Measurements from ENCODE around the gene RNPS1.

Gene RNPS1

GRCh38 chr16:2267913-2268666, at the start of gene RNPS1:
Gene RNPS1, minus strand, starts transcription at chr16:2268126. Its CDS starts 3,483 bp downstream, at chr16:2264643.
- peak; percentile 95 for DNase-seq

DNA sequence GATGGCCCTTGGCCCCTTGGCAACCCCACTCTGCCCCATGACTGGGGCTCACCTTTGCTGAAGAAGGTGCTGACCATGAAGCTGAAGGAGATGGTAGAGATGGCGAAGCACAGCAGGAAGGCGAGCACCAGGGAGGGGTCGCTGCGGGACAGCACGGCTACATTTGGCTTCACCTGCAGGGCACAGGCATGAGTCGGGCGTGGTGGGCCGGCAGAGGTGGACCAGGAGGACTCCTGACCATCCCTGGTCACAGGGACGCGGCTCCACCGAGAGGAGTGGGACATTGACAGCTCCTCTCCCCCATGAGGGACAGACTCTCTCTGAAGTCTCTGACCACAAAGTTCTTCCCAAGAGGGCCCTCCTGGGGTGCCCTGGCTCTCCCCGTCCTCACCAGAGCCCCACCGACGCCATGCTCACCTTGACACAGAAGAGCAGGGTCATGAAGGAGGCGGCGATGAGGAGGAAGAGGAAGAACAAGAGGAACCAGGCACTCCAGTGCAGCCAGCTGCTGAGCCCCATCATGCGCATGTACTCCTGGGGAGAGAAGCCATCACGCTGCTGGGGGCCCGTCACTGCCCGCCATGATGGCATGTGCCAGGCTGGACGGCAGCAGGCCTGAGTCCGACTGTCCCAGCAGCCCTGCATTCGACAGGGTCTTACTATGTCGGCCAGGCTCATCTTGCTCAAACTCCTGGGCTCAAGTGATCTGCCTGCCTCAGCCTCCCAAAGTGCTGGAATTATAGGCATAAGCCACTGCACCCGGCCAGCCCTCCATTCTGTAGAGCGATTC, 49.5 kb upstream of the RNPS1 start:
- no peak for DNase-seq

GRCh38 chr16:2308089-2308962, 40.4 kb upstream of the RNPS1 start:
- no peak for DNase-seq

GRCh38 chr16:2299915-2300192, 31.9 kb upstream of the RNPS1 start:
- no peak for DNase-seq

GRCh38 chr16:2299121-2299914, 31.4 kb upstream of the RNPS1 start:
- no peak for DNase-seq

DNA sequence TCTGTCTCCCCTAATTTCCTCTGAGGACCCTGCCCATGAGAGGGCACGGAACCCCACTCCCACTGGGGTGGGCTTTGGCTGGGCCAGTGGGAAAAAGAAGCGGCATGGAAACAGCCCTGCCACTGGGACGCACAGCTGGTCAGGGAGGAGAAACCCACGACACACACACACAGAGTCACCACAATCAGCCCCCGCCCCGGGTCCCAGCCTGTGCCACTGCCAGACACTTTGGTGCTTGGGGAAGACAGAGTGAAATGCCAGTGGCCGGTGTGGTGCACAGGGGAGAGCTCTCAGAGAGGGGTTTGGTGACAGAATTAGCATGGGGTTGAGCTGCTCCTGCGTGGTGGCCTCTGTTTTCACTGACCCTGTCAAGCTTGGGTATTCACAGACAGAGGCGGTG, 30.7 kb upstream of the RNPS1 start:
- DNase-seq: no peak

- DNase-seq: no peak
Measured at GRCh38 chr16:2297506-2297860, 29.6 kb upstream of the RNPS1 start.

DNA sequence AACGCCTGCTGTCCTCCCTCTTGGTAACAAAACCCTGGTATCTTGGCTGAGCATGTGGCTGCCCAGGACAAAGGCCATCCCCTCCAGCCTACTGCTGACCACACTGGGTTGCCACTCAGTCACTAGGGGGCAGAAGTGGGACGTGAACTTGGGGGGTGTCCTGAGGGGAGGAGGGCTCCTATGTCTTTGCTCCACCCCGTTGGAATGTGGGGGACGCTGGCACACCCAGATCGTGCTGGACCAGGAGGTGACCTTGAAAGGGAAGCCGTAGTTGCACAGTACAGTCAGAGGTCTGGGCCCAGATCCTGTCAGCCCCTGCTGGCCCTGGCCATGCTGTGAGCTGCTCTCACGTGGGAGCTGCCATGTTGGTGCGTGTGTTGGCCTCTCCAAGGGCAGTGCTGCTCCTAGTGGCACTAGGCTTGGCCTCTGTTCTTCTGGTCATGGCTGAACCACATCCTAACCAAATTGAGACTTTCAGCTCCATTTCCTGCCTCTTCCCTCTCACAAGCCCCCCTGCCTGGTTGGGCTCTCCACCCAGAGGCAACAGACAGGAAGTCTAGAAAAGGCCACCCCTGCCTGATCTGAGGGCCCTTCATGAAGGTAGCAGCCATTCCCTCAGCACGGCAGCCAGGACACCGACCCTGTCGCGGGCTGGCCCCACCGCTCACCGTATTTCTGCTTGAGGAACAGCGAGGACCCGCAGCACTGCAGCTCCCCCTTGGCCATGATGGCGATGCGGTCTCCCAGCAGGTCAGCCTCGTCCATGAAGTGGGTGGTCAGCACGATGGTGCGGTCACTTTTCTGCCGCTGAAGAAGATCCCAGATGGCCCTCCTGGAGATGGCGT, 29.0 kb upstream of the RNPS1 start:
- DNase-seq: no peak

DNA sequence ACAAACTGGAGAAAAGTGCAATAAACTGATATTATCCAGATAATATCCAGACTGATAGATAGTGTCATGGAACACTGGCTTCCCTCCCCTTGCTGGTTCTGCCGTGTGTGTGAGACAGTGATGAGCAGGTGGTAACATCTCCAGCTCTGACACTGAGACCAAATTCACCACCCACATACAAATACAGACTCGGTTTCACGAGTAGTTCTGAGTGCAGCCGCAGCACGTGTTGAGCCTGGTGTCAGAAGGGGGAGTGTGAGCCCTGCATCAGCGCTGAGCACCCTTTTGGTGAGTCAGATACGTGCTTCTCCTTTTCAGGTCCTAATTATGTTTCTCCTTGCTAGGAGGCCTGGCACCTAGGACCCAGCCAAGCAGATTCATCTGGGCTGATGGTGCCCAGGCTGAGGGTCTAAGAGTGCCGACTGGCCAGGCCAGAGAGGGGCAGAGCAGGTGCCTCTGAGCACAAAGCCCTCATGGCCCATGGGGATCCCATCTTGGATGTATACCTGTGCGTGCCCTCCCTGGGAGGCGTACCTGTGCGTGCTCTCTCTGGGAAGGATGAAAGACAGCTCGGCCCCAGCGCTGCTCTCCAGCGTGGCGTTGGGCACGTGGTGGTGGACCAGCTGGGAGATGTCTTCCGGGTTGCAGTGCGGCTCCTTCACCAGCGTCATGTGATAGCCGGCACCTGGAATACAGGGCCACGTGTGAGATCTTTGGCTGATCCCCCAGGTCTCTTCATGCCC, 27.3 kb upstream of the RNPS1 start:
- DNase-seq: no peak

GRCh38 chr16:2292221-2292620, 24.3 kb upstream of the RNPS1 start:
- no peak for DNase-seq

DNA sequence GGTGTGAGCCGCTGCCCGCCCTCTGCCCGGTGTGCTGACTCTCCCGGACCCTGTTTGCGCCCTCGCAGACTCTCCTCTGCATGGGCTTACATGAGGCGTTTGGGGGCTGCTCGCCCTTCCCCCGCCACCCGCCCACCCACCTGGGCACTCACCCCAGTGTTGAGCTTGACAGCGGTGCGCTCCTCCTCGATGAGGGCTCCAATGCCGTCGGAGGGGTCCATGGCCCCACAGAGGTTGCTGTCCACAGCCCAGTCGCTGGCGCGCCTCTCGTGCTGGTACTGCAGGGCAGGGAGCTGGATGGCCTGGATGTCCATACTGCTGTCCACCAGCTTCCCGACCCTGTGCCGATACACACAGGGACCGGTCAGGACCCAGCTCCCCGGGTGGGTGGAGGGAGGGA, 21.4 kb upstream of the RNPS1 start:
- DNase-seq: no peak

DNA sequence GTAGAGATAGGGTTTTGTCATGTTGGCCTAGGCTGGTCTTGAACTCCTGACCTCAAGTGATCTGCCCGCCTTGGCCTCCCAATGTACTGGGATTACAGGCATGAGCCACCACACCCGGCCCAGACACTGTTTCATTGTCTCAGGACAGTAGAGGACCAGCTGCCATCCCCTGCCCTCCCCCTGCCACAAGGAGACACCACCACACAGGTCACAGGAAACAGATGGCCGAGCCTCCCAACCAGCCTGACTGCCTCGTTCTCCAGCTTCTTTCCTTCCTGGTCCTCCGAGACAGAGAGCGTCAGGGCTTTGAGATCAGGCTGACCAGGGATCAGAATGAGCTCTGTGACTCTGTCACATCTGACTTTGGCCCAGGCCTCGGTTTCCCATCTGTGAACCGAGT, 20.8 kb upstream of the RNPS1 start:
- no peak for DNase-seq

GRCh38 chr16:2287916-2288547, 20.1 kb upstream of the RNPS1 start:
- DNase-seq: no peak

DNA sequence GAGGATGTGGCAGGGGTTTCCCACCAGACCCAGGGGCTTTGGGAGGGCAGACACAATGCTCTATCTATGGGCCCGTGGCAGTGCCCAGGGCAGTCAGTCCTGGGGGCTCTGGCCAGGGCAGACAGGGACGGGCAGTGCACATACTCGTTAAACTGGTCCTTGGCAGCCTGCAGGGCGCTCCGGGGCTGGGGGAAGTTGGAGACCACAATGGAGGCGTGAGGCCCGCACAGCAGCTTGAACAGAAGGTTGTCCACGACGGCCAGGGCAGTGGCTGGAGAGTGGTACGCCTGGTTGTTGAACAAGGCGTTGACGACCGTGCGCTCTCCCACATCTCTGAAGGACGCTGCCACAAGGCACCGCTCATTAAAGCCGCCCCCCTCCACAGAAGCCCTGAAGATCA, 18.6 kb upstream of the RNPS1 start:
- no peak for DNase-seq

- no peak for DNase-seq
Measured at GRCh38 chr16:2285731-2286191, 17.8 kb upstream of the RNPS1 start.

DNA sequence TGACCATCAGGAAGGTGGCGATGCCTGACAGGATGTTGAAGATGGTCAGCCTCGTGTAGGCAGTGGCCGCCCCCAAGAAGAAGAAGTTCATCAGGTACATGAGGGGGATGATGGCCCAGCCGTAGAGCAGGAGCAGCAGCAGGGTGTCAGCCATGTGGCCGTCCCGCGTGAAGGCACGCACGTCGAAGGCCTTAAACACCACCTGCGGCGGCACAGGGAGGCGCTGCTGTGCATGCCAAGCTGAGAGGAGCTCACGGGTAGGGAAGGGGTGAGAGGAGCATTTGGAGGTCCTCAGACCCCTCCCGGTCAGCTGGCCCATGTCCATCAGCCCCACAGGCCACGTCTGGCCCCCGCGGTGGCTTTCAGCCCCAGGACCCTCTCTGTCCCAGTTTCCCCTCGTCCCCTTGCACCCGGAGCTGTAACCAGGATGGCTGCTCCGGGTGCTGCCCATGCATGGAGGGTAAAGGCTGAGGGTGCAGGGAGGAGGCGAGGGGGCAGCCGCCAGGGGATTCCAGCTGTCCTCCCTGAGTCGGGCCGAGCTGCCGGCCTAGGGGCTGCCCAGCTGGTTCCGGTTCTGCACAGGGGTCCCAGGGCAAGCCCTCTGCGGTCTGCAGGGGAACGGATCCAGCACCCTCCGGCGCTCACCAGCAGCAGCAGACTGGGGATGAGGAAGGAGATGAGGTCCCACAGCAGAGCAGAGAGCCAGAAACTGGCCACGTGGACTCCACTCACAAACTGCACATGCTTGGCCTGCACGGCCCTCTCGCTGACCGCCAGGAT, 17.1 kb upstream of the RNPS1 start:
- DNase-seq: no peak

DNA sequence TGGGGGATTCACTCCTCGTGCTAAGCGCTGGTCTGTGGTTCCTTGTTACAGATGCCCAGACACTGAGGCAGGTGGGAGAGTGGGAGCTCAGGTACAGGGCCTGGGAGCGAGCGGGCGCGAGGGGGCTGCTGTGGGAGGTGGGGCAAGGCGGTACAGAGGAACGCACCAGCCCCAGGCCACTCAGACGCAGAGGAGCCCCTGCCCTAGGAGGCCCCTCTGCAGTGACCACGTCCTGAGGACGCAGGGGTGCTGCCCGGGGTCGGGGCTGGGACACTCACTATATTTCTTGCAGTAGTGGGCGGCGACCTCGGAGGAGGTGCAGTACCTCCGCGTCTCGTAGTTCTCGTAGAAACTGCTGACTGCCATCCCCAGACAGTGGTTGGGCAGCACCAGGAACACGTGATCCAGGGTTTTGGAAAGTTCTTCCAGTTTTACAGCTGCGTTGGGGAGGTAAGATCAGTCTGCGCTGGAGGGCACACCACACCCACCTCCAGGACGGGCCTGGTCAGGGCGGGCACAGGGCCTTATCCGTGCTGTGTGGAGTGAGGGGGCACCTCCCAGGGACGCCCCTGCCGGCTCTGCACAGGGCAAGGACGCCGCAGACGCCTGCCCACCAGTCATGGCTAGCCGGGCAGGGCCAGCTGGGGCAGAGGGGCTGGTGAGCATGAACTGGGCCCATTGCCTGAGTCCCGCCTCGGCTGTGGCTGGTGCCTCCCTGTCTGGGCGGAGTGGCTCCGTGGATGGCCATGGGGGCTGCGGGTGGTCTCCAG, 16.3 kb upstream of the RNPS1 start:
- DNase-seq: no peak

GRCh38 chr16:2282866-2283555, 15.1 kb upstream of the RNPS1 start:
- no peak for DNase-seq
